ENCODE data around the gene RYR2.
"Not testable (repeated sequence)": the region's sequence is repeated elsewhere in the genome, so short reads cannot be mapped to it uniquely, and the experiment has no call there.

Gene RYR2

GRCh38 chr1:237071641-237072420 lies 29.8 kb downstream of the RYR2 start:
- DNase-seq (ENCODE audit: low read depth in 2 of 2, low spot score in 1 of 2) = no peak

DNA sequence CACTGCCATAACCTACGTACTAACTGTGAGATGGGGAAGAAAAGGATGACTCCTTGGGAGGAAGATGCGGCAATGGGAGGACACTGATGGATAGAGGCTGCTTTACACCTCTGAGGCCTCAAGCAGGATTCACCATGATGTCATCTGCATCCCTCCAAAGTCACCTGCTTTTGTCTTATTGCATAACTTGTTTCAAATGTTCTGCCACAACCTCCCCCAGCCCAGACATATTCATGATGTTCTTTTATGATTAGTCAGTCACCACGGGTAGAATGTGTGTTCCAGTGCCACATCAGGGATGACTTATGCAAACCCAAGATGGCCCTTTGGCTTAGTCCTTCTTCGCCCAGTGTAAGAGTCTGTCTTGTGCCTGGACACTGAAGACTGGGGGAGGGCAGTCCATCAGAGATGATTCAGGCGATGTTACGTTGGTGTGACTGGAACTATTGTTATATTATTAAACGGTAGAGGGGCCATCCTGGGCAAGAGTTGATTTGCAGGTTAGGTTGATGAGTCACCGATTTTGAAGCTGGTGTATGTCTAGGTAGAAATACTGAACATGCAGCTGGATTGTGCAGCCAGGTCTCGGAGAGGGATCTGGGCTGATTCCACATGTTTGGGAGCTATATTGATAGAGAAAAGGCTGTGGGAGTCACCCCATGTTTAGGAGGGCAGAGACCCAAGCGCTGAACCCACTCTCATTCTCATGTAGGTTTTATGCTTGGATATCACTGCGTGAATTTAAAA lies 32.6 kb downstream of the RYR2 start:
- DNase-seq (ENCODE audit: low read depth in 2 of 2, low spot score in 1 of 2) = no peak

GRCh38 chr1:237084341-237085077 lies 42.5 kb downstream of the RYR2 start:
- no peak for DNase-seq (ENCODE audit: low read depth in 2 of 2, low spot score in 1 of 2)

- DNase-seq (ENCODE audit: low read depth in 2 of 2, low spot score in 1 of 2) = no peak
These were observed 49.7 kb downstream of the RYR2 start for GRCh38 chr1:237091691-237092090.

DNA sequence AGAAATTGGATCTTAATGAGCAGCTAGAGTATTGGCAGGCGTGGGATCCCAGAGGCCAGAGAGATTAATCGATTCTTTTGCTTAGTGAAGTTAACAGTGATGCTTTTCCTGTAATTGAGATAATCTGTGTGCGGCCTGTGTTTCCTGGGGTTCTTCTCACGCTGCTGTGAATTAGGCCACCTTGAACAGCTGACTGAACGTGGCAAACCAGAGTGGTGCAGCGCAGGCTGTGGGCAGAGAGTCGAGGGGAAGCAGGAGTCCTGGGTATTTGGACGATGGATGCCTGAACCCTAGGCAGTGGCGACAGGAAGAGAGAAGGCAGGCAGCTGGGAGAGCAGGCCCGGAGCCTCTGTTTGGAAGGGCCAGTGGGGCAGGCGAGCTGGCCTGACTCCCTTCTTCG lies 51.7 kb downstream of the RYR2 start:
- no peak for DNase-seq (ENCODE audit: low read depth in 2 of 2, low spot score in 1 of 2)

DNA sequence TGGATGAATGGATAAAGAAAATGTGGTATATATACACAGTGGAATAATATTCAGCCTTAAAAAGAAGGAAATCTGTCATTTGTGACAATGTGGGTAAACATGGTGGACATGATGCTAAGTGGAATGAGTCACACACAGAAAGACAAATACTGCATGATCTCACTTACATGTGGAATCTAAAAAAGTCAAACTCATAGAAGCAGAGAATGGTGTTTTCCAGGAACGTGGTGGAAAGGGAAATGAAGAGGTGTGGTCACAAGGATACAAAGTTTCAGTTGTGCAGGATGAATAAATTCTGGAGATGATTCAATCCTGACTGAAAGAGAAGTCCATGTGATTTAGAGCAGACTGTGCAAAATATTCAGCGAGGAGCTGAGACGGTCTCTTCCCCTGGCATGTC lies 56.6 kb downstream of the RYR2 start:
- no peak for DNase-seq (ENCODE audit: low read depth in 2 of 2, low spot score in 1 of 2)

DNA sequence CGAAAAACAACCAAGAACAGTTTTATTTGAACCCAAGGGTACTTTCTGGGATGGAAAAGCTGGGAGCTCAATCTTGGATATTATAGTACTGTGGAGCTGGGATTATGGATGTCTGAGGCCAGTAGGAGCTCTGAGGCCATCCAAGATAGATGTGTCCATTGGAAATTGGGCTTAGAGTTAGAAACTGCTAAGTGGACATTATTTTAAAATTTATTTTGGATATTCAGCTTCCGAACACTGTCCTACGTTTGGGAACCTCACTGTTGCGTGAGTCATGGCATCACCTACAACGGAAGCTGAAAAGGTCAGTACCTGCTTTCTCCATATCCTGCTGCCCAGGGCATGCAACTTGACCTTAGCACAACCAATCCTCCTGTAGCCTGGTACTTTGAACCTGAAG lies 61.0 kb downstream of the RYR2 start:
- no peak for DNase-seq (ENCODE audit: low read depth in 2 of 2, low spot score in 1 of 2)

GRCh38 chr1:237104096-237104495 lies 62.1 kb downstream of the RYR2 start:
- DNase-seq (ENCODE audit: low read depth in 2 of 2, low spot score in 1 of 2) = no peak

DNA sequence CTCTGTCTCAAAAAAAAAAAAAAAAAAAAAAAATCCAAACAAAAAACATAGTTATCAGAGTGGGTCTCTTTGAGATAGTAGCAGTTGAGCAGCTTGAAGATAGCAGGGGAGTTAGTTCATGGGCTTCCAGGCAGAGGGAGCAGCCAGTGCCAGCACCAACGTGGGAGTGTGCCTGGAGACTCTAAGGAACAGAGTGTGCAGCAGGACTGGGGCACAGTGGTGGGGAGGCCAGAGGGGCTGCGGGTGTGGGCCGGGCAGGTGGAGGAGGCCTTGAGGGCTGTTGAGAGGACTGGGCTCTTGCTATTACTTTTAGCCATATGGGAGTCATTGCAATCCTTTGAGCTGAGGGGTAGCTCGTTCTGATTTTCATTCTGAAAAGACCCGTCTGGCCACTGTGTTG lies 63.8 kb downstream of the RYR2 start:
- no peak for DNase-seq (ENCODE audit: low read depth in 2 of 2, low spot score in 1 of 2)

GRCh38 chr1:237108297-237109040 lies 66.5 kb downstream of the RYR2 start:
- DNase-seq (ENCODE audit: low read depth in 2 of 2, low spot score in 1 of 2) = no peak

GRCh38 chr1:237111807-237112206 lies 69.8 kb downstream of the RYR2 start:
- no peak for DNase-seq (ENCODE audit: low read depth in 2 of 2, low spot score in 1 of 2)

GRCh38 chr1:237112663-237113062 lies 70.7 kb downstream of the RYR2 start:
- DNase-seq (ENCODE audit: low read depth in 2 of 2, low spot score in 1 of 2) = no peak

- DNase-seq (ENCODE audit: low read depth in 2 of 2, low spot score in 1 of 2) = no peak
These were observed 73.1 kb downstream of the RYR2 start for GRCh38 chr1:237115035-237115434.

- no peak for DNase-seq (ENCODE audit: low read depth in 2 of 2, low spot score in 1 of 2)
These were observed 77.1 kb downstream of the RYR2 start for GRCh38 chr1:237119091-237119490.

GRCh38 chr1:237120683-237121082 lies 78.7 kb downstream of the RYR2 start:
- DNase-seq (ENCODE audit: low read depth in 2 of 2, low spot score in 1 of 2) = no peak

DNA sequence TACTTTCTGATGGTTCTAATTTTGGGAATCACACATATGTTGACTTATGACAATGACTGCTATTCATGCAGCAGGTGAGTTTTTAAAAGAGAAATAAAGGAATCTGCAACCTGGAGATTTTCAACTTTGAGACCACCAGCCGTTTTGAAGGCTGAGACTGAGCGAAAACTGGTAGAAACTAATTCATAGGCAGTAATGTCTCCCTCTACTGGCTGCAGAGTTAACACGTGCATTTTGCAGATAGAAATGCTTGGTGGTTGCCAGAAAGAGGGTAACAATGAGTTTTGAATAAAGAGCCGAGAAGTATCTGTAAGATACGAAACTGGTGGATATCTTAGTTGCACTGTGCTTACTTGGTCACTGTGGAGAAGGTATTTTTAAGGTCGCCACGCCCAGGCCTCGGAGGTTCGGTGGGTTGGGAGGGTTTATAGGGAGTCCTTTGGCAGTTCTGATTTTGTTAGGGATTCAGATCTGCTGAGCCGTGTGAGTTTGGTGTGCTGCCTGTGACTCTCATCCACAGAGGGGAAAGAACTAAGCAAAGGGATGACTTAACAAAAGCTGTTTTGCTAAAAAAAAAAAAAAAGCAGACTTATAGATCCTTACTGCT lies 83.0 kb downstream of the RYR2 start:
- no peak for DNase-seq (ENCODE audit: low read depth in 2 of 2, low spot score in 1 of 2)

DNA sequence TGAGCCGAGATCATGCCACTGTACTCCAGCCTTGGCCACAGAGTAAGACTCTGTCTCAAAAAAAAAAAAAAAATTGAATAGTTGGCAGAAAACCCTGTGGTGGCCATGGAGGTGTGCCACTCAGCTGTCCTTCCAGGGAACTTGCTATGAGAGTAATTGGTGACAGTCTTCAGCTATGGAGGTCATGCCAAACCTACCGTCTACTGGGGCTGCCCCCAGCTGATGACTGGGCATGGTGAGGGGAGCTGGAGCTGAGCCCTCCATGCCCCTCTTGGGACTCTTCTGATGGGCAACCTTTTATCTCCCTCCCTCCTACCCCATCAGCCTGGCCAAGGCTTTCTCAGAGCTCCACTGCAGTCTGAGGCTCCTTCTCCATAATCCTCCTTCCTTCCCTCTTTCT lies 84.2 kb downstream of the RYR2 start:
- no peak for DNase-seq (ENCODE audit: low read depth in 2 of 2, low spot score in 1 of 2)

DNA sequence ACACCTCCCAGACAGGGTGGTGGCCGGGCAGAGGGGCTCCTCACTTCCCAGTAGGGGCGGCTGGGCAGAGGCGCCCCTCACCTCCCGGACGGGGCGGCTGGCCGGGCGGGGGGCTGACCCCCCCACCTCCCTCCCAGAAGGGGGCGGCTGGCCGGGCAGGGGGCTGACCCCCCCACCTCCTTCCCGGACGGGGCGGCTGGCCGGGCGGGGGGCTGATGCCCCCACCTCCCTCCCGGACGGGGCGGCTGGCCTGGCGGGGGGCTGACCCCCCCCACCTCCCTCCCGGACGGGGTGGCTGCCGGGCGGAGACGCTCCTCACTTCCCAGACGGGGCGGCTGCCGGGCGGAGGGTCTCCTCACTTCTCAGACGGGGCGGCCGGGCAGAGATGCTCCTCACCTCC lies 85.3 kb downstream of the RYR2 start:
- not testable (repeated sequence) for DNase-seq (ENCODE audit: low read depth in 2 of 2, low spot score in 1 of 2)

- DNase-seq (ENCODE audit: low read depth in 2 of 2, low spot score in 1 of 2) = no peak
These were observed 91.9 kb downstream of the RYR2 start for GRCh38 chr1:237133921-237134320.

- no peak for DNase-seq (ENCODE audit: low read depth in 2 of 2, low spot score in 1 of 2)
These were observed 92.9 kb downstream of the RYR2 start for GRCh38 chr1:237134929-237135328.

DNA sequence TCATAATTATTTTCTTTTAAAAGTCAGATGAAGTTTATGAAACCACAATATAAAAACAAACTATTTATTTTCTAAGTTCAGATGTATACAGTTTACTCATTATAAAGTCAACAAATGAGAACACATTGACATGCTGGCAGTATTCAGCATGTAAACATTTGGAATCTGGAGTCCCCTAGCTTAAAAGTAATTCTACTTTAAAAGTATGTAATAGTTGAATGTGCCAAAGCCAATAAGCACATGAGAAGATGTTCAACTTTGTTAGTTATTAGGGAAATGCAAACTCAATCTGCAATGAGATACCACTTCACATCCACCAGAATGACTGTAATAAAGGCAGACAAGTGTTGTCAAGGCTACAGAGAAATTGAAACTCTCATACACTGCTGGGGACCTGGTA lies 96.6 kb downstream of the RYR2 start:
- DNase-seq (ENCODE audit: low read depth in 2 of 2, low spot score in 1 of 2) = no peak
